Memory B cell (primary cell): ENCODE measurements around the gene MMP8.

Source experiments
- ATAC-seq: fragments of 150-1000 bp; cut with Tn5 transposase; 2 replicates; pipeline ENCODE4 v1.10.0; 2021; ENCODE audit warnings: low read depth, mild to moderate bottlenecking, moderate library complexity
- DNase-seq, 2 donors: peaks; one replicate each; pipeline ENCODE4 v3.0.0; 2022; ENCODE audit warnings: low spot score in 2 of 2
- H3K27ac Mint-ChIP-seq: one replicate; pipeline ENCODE4 v1.8.0; 2022; ENCODE audit warnings: mild to moderate bottlenecking, moderate library complexity, mixed read lengths
- H3K27me3 Mint-ChIP-seq: one replicate; pipeline ENCODE4 v1.8.0; 2022; ENCODE audit warnings: mixed read lengths
- H3K36me3 Mint-ChIP-seq: one replicate; pipeline ENCODE4 v1.8.0; 2022; ENCODE audit warnings: mild to moderate bottlenecking, mixed read lengths
- H3K4me1 Mint-ChIP-seq: one replicate; pipeline ENCODE4 v1.8.0; 2022; ENCODE audit warnings: mixed read lengths
- H3K4me3 Mint-ChIP-seq: one replicate; pipeline ENCODE4 v1.8.0; 2022; ENCODE audit warnings: mild to moderate bottlenecking, moderate library complexity, mixed read lengths
- H3K9me3 Mint-ChIP-seq: one replicate; pipeline ENCODE4 v1.8.0; 2022; ENCODE audit warnings: mixed read lengths

The MMP8 gene, protein sequence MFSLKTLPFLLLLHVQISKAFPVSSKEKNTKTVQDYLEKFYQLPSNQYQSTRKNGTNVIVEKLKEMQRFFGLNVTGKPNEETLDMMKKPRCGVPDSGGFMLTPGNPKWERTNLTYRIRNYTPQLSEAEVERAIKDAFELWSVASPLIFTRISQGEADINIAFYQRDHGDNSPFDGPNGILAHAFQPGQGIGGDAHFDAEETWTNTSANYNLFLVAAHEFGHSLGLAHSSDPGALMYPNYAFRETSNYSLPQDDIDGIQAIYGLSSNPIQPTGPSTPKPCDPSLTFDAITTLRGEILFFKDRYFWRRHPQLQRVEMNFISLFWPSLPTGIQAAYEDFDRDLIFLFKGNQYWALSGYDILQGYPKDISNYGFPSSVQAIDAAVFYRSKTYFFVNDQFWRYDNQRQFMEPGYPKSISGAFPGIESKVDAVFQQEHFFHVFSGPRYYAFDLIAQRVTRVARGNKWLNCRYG

DNA sequence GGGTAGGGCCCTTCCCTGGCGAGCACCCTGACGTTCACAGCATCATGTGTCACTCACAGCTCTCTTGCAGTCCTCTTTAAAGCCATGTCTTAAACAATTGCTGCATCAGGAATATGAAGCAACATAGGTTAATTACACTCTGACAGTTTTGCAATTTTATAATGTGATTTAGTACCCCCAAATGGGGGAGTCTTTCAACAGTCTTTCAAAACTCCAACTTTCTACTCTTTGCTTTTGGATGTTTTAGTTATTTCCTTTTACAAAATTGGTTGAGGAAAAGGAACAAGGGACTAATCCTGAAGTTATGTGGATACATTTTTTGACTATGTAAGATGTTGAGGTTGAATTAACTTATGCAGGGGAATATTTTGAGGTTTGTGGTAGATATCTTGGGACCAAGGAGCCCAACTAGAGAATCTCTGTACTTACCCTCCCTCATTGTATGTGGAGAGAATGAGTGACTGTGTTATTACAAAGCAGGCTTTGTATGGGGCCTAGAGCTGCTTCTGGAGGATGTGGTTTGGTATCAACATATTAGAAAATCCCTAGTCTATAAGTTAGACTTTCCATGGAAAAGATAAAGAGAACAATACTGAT lies at the start of gene MMP8:
Gene MMP8 (minus strand): TSS at position 51 of the 597 bp plus-strand sequence. CDS start 99 bp downstream, outside the sequence.
- ATAC-seq, result no peak
- Mint-ChIP-seq H3K27me3 (peaks cover 1% of the 10 kb centered on the region), H3K4me3 (no peak within 1 kb of the TSS), H3K9me3 (no peaks in the 10 kb centered on the region), H3K27ac (no peak within 1 kb of the TSS), H3K36me3 (no peaks in the 10 kb centered on the region), H3K4me1 (no peaks in the 10 kb centered on the region)
- DNase-seq, result no peak

DNA sequence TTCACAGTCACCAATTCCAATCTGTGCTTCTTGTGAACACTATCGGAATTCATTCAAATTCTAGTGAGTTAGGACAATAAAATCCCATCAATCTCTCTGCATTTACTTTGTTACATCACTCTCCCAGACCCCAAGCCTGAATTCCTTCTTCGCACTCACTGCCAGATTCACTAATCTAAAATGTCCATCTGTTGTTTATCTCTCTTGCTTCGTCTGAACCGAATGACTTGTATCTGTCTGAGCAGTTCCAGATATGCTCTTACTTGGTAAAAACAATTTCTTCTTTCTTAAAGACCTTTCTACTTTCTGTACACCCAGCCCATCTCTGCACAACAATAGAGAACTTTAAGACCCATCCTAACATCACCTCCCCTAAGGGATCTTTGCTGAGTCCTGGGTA lies 48.6 kb upstream of the MMP8 start:
- no peak overlapping the region for H3K4me3 Mint-ChIP-seq
- H3K36me3 Mint-ChIP-seq, result no peaks in the 10 kb centered on the region
- H3K27ac Mint-ChIP-seq, result no peak overlapping the region
- DNase-seq, result no peak
- no peaks in the 10 kb centered on the region for H3K4me1 Mint-ChIP-seq
- peaks cover 1% of the 10 kb centered on the region for H3K9me3 Mint-ChIP-seq
- H3K27me3 Mint-ChIP-seq, result peaks cover 7% of the 10 kb centered on the region
- ATAC-seq, result no peak

DNA sequence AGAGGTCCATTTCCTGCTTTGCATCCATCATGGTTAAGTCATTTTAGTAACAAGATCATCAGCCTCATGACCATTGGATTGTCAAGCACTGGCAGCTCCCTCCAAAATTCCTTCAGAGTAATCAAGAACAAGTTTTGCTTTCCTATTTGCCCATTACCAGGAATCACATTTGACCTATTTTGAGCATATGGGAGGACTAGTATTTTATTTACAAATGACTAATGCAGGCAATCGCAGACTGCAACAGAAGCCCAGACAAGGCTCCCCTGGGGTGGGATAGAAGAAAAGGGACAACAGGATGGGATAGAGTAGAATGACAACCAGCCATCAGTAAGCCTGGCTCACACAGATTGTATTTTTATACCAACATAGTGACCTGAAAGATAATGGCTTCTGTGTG lies 46.6 kb upstream of the MMP8 start:
- Mint-ChIP-seq H3K27ac (no peak overlapping the region), H3K9me3 (peaks cover 1% of the 10 kb centered on the region), H3K4me1 (no peaks in the 10 kb centered on the region), H3K36me3 (no peaks in the 10 kb centered on the region), H3K4me3 (no peak overlapping the region), H3K27me3 (peaks cover 9% of the 10 kb centered on the region)
- ATAC-seq (no peak), DNase-seq (no peak)

DNA sequence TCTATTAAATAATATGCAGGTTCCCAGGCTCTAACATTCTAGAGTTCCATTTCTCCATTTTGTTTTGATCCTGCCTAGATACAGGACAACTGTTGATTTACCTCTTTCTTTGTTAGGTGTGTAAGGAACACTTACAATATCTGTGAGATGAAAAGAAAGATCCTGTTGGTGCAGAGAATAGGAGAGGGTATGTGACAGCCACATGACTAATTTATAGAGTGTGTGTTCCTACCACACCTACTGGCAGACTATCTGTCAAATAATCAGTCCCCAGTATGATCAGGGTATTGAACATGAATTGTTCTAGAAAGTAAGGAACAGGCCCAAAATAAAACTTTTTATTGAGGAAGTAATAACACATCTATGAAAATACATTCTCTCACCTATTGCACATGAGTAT lies 45.4 kb upstream of the MMP8 start:
- no peak overlapping the region for H3K4me3 Mint-ChIP-seq
- no peak overlapping the region for H3K27ac Mint-ChIP-seq
- H3K36me3 Mint-ChIP-seq, result no peaks in the 10 kb centered on the region
- peaks cover 1% of the 10 kb centered on the region for H3K9me3 Mint-ChIP-seq
- ATAC-seq (no peak), DNase-seq (no peak)
- H3K27me3 Mint-ChIP-seq, result peaks cover 9% of the 10 kb centered on the region
- H3K4me1 Mint-ChIP-seq, result no peaks in the 10 kb centered on the region

DNA sequence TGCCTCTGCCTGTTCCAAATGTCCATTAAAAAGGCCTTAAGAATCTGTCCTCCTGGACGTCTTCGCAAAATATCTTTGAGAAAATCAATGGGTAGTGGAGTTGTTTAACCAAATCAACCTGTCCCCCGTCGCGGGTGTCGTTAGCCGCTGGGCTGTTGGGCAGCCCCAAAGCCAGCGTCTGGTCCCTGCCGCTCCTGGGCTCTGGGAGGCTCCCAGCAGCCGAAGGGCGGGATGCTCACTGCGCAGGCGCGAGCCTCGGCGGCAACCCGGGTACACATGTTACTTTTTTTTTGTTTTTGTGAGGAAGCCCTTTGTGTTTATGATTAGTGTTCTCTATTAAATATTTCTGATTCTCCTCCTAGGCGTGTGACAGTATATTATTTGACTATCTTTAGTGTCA lies 43.0 kb upstream of the MMP8 start:
- Mint-ChIP-seq H3K36me3 (no peaks in the 10 kb centered on the region), H3K27me3 (peaks cover 11% of the 10 kb centered on the region), H3K4me1 (no peaks in the 10 kb centered on the region), H3K27ac (no peak overlapping the region), H3K4me3 (no peak overlapping the region), H3K9me3 (peaks cover 1% of the 10 kb centered on the region)
- DNase-seq (no peak), ATAC-seq (no peak)

DNA sequence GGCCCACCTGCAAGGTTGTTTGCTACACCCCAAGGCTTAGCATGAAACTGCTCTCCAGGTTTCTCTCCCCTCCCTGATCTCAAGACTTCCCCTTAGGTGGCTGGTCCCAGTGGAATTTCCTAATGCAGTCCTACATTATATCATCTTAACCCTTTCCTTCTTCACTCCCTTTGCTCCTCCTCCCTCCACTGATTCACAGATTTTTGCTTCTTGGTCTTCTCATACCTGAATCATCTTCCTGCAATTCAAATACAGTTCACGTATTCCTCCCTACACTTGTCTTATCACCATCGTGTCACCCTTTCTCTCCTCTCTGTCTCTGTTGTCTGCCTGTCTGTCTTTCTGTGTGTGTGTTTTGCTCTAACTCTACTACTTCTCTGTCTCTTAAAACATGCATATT lies 38.7 kb upstream of the MMP8 start:
- Mint-ChIP-seq H3K36me3 (no peaks in the 10 kb centered on the region), H3K4me1 (no peaks in the 10 kb centered on the region), H3K4me3 (no peak overlapping the region), H3K27ac (no peak overlapping the region), H3K27me3 (peaks cover 5% of the 10 kb centered on the region), H3K9me3 (no peaks in the 10 kb centered on the region)
- no peak for ATAC-seq
- DNase-seq, result no peak

DNA sequence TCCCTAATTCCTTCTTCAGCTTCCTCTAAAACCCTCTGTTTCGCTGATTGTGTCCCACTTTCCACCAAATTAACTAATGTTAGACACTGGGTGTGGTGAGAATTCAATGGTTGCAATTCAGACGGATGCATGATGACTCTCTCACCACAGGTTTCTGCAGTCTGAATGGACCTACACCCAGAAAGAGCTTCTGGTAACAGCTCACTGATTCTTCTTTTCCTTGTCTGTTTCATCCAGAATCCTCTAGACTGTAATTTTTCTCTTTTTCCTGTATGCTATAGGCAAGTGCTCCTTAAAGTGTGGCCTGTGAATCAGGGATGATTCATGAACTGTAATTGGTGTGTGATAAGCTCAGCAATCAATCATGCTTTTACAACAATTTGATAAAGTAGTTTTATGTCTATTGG lies 37.6 kb upstream of the MMP8 start:
- ATAC-seq (no peak), DNase-seq (no peak)
- no peaks in the 10 kb centered on the region for H3K36me3 Mint-ChIP-seq
- no peak overlapping the region for H3K27ac Mint-ChIP-seq
- no peaks in the 10 kb centered on the region for H3K9me3 Mint-ChIP-seq
- peaks cover 5% of the 10 kb centered on the region for H3K27me3 Mint-ChIP-seq
- H3K4me3 Mint-ChIP-seq, result no peak overlapping the region
- H3K4me1 Mint-ChIP-seq, result no peaks in the 10 kb centered on the region

DNA sequence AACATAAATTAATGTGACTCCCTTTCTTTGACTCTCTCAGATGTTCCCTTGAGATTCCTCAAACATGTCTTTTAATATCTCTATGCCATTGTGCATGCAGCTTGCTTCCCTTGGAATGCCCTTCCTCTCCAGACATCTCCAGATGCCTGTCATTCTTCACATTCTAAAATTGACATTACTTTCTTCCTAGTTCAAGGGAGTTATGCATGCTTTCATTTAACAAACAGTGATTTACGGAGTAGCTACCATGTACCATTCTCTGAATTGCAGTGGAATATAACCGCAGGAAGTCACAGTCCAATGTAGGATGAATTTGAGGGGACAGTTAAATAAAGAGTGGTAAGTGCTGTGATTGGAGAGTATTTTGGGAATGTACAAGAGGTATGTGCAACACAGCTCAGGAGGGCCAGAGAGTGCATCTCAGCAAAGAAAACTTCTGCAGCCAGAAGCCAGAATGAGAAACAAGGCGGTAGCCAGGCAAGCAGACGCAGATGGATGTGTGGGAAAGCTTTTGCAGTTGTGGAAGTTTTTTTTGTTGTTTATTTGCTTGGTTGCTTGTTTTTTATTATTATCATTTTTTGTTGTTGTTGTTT lies 37.0 kb upstream of the MMP8 start:
- H3K36me3 Mint-ChIP-seq, result no peaks in the 10 kb centered on the region
- DNase-seq, result no peak
- peaks cover 6% of the 10 kb centered on the region for H3K27me3 Mint-ChIP-seq
- H3K4me1 Mint-ChIP-seq, result no peaks in the 10 kb centered on the region
- no peak overlapping the region for H3K4me3 Mint-ChIP-seq
- H3K9me3 Mint-ChIP-seq, result no peaks in the 10 kb centered on the region
- no peak for ATAC-seq
- H3K27ac Mint-ChIP-seq, result no peak overlapping the region

DNA sequence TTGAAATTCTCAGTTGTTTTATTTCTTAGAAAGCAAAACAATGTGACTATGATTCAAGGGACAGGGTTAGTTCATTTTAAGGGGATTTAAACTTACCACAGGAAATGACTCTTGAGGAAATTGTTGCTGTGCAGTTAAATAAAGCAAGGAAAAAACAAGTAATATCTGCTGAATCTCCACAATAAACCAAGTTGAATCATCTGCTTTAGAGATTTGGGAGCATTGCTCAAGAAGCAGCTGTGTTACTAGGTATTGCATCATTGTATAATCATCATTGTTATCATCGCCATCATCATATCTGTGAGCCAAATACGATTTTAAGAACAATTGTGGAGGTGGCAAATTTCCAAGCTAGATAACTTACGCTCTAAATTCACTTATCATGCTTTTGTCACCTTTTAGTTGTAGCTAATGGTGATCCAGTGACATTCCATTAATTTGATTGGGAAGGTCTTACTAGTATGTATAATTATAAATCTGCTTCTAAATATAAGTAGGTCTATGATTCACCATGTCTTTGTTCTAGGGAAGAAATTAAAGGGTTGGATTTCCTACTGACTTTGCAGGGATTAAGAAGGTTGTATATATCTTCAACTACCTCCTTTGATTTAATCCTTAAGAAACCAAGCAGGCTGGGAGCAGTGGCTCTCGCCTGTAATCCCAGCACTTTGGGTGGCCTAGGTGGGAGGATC lies 35.7 kb upstream of the MMP8 start:
- Mint-ChIP-seq H3K4me3 (no peak overlapping the region), H3K9me3 (no peaks in the 10 kb centered on the region), H3K4me1 (no peaks in the 10 kb centered on the region), H3K27ac (no peak overlapping the region), H3K27me3 (peaks cover 7% of the 10 kb centered on the region), H3K36me3 (no peaks in the 10 kb centered on the region)
- no peak for DNase-seq
- no peak for ATAC-seq

DNA sequence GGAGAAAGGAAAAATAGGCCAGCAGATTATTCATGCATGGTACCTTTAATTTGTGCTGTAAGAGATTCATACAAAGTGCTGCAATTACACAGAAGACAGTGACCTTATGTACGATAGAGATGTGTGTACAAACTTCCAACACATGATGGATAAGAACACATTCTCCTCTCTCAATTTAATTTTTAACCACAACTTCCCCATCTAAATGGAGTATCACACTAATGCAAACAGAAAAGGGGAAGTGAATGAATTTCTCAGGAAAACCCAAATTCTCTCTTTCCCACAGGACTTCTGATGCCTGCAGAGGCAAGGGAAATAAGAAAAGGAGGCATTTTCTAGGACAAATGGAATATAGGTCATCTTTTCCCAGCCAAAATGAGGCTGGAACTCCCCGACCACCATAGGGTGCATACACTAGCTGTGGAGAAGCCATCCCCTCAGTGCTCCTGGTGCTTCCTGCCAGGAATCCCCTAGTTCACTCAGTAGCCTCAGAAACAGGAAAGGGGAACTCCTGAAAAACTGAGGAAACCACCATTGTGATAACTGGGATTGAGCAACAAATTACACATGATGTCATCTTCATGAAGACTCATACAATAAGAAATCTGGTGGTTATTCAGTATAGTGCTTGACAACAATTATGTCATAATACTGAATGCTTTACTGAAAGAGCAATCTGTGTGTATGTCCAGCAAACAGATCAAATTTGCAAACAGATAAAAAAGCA lies 33.2 kb upstream of the MMP8 start:
- Mint-ChIP-seq H3K4me1 (no peaks in the 10 kb centered on the region), H3K9me3 (no peaks in the 10 kb centered on the region), H3K4me3 (no peak overlapping the region), H3K27me3 (peaks cover 13% of the 10 kb centered on the region), H3K36me3 (no peaks in the 10 kb centered on the region), H3K27ac (no peak overlapping the region)
- no peak for ATAC-seq
- DNase-seq, result no peak

DNA sequence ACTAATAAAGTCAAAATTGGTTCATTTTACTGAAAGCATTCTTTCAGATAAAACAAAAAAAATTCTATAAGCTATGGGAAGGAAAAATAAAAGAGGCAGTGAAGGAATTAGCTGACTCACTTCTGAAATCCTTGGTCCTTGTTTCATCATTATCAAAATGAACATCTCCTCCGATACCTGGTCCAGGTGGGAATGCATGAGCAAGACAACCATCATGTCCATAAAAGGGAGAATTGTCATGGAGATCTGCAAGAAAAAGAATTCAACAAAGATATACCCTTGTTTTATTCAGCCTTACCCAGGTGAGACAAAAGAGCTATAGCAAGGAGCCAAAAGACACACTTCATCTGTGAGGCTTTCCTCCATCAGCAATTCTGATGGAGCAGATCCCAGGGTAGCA lies 28.5 kb upstream of the MMP8 start:
- H3K9me3 Mint-ChIP-seq, result peaks cover 2% of the 10 kb centered on the region
- ATAC-seq (no peak), DNase-seq (no peak)
- H3K36me3 Mint-ChIP-seq, result no peaks in the 10 kb centered on the region
- H3K27me3 Mint-ChIP-seq, result peaks cover 15% of the 10 kb centered on the region
- H3K4me1 Mint-ChIP-seq, result no peaks in the 10 kb centered on the region
- no peak overlapping the region for H3K4me3 Mint-ChIP-seq
- H3K27ac Mint-ChIP-seq, result no peak overlapping the region

DNA sequence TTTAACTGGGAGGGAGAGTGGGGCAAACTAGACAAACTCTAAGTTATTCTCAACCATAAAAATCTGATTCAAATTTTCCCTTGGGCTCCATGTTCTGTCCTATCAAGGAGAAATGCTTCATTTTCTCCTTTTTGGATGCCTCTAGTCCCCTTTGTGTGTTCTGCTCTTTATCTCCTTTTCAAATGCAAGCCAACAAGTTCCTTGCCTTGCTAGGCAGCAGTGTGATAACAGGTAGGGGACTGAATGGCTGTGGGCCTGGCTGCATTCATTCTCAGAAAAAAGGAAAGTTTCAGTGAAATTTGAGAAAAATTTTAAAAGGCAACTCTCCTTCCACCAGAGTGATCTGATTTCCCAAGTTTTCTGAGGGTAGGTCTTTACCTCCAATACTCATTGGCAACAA lies 26.9 kb upstream of the MMP8 start:
- no peak for DNase-seq
- peaks cover 2% of the 10 kb centered on the region for H3K36me3 Mint-ChIP-seq
- peaks cover 5% of the 10 kb centered on the region for H3K9me3 Mint-ChIP-seq
- ATAC-seq, result no peak
- peaks cover 17% of the 10 kb centered on the region for H3K27me3 Mint-ChIP-seq
- H3K4me3 Mint-ChIP-seq, result no peak overlapping the region
- H3K27ac Mint-ChIP-seq, result no peak overlapping the region
- H3K4me1 Mint-ChIP-seq, result no peaks in the 10 kb centered on the region

DNA sequence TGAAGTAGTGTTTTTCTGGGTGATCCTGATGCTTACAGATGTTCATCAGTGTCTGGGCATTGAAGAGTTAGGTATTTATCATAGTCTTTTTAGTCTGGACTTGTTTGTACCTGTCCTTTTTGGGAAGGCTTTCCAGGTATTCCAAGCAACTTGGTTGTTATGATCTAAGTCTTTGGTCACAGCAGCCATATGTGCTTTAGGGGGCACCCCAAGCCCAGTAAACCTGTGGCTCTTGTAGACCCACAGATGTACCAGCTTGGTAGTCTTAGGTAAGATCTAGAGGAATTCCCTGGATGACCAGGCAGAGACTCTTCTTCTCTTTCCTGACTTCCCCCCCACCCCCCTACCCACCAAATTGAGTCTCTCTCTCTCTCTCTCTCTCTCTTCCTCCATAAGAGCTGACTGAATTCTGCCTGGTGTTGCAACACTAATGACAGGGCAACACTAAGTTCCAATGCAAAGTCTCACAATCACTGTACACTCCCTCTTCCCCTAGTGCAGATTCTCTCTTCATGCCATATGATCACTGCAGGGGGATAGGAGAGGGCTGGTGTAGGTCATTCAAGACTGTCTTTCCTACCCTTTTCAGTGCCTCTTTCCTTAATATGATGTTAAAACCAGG lies 24.5 kb upstream of the MMP8 start:
- no peak overlapping the region for H3K27ac Mint-ChIP-seq

More for the DNA sequence above, 24.5 kb upstream of the MMP8 start:
- peaks cover 7% of the 10 kb centered on the region for H3K9me3 Mint-ChIP-seq
- DNase-seq, result no peak
- H3K4me3 Mint-ChIP-seq, result no peak overlapping the region
- no peak for ATAC-seq
- peaks cover 4% of the 10 kb centered on the region for H3K36me3 Mint-ChIP-seq
- H3K4me1 Mint-ChIP-seq, result no peaks in the 10 kb centered on the region
- H3K27me3 Mint-ChIP-seq, result peaks cover 13% of the 10 kb centered on the region
